Mesendoderm (in vitro differentiated cells): Measurements from ENCODE around the gene ITGB2.

ENCODE experiments used
- DNase-seq: peaks from one replicate; pipeline ENCODE4 v3.0.0; 2013
- H2AK5ac ChIP-seq: 2 replicates; pipeline ENCODE4 v1.6.1; 2013; ENCODE audit warnings: low read length, inconsistent platforms
- H2BK120ac ChIP-seq: 2 replicates; pipeline ENCODE4 v1.6.1; 2013; ENCODE audit warnings: low read depth, mild to moderate bottlenecking, low read length, moderate library complexity, mixed read lengths
- H2BK15ac ChIP-seq: replicated peaks from 2 replicates; pipeline ENCODE4 v1.6.1; 2013; ENCODE audit warnings: low read depth, mild to moderate bottlenecking, moderate library complexity
- H2BK5ac ChIP-seq: 2 replicates; pipeline ENCODE4 v1.6.1; 2013; ENCODE audit warnings: low read length, inconsistent platforms
- H3K18ac ChIP-seq: 2 replicates; pipeline ENCODE4 v1.6.1; 2013; ENCODE audit warnings: mild to moderate bottlenecking, low read length, mixed read lengths
- H3K23ac ChIP-seq: one replicate; pipeline ENCODE4 v1.6.1; 2013; ENCODE audit warnings: low read length
- H3K27ac ChIP-seq: 2 replicates; pipeline ENCODE4 v1.5.1; 2013; ENCODE audit warnings: low read depth, mild to moderate bottlenecking, inconsistent platforms, low read length, moderate library complexity
- H3K27me3 ChIP-seq: 2 replicates; pipeline ENCODE4 v1.6.1; 2013; ENCODE audit warnings: low read length, control low read depth, mild to moderate bottlenecking, inconsistent platforms; ENCODE audit not compliant: insufficient read depth, poor library complexity
- H3K36me3 ChIP-seq: 2 replicates; pipeline ENCODE4 v1.6.1; 2013; ENCODE audit warnings: low read length, inconsistent platforms; ENCODE audit not compliant: control insufficient read depth, insufficient read depth
- H3K4ac ChIP-seq: one replicate; pipeline ENCODE4 v1.6.1; 2013; ENCODE audit warnings: low read depth, mild to moderate bottlenecking, low read length, moderate library complexity
- H3K4me1 ChIP-seq: 2 replicates; pipeline ENCODE4 v1.6.1; 2013; ENCODE audit warnings: low read depth, low read length, inconsistent platforms; ENCODE audit not compliant: control insufficient read depth
- H3K4me2 ChIP-seq: 2 replicates; pipeline ENCODE4 v1.6.1; 2013; ENCODE audit warnings: low read length
- H3K4me3 ChIP-seq: 2 replicates; pipeline ENCODE4 v1.5.1; 2013; ENCODE audit warnings: mild to moderate bottlenecking, low read length
- H3K56ac ChIP-seq: one replicate; pipeline ENCODE4 v1.6.1; 2013; ENCODE audit warnings: low read length
- H3K79me1 ChIP-seq: 2 replicates; pipeline ENCODE4 v1.6.1; 2013; ENCODE audit warnings: low read length, inconsistent platforms
- H3K79me2 ChIP-seq: 2 replicates; pipeline ENCODE4 v1.6.1; 2013; ENCODE audit warnings: mild to moderate bottlenecking, low read length; ENCODE audit not compliant: control insufficient read depth, insufficient read depth
- H3K9ac ChIP-seq: 2 replicates; pipeline ENCODE4 v1.6.1; 2013; ENCODE audit warnings: low read length, inconsistent platforms
- H4K5ac ChIP-seq: one replicate; pipeline ENCODE4 v1.6.1; 2013; ENCODE audit warnings: low read length
- H4K8ac ChIP-seq: one replicate; pipeline ENCODE4 v1.6.1; 2013; ENCODE audit warnings: low read depth, mild to moderate bottlenecking, control low read depth, low read length, moderate library complexity
- WGBS: extraction: QIAGEN DNeasy Blood & Tissue Kit; methylation state at CpG from one replicate; pipeline ENCODE4 v1.1.7; 2013; ENCODE audit warnings: low lambda C conversion rate, missing lambda C conversion rate; ENCODE audit not compliant: insufficient coverage; ENCODE audit errors: extremely low coverage; 5-methylcytosine and 5-hydroxymethylcytosine counted together

Gene ITGB2

DNA sequence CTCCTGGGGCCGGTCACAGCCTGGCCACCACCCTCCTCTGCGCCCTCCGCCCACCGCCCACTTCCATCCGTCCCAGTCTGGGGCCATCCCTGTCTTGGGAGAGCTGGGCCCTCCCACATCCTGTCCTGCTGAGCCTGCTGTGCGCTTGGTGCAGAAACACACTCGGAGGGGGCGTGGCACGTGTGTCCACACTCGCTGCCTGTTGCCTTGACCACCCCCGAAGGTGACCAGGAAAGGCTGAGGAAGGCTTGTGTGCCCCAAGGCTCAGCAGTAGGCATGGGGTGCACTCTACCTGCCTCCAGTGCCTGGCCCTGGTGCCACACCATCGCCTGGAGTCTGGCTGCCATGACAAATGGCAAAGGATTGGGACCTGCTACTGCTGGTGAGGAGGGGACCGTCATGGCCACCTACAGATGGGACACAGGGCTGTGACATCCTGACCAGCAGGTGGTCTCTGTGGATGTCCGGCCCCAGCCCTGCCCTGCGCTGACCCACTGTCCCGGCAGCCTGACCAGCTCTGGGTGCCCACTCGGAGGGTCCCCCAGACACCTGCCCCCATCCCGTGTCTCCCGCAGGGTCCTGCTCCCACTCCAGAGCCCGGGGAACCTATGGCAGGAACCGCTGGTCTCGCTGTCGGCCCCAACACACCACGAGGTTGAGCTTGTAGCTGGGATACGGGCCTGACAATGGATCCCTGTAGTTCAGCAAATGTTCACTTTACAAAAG lies 24.0 kb downstream of the ITGB2 start:
- no peak overlapping the region for H3K23ac ChIP-seq

DNA sequence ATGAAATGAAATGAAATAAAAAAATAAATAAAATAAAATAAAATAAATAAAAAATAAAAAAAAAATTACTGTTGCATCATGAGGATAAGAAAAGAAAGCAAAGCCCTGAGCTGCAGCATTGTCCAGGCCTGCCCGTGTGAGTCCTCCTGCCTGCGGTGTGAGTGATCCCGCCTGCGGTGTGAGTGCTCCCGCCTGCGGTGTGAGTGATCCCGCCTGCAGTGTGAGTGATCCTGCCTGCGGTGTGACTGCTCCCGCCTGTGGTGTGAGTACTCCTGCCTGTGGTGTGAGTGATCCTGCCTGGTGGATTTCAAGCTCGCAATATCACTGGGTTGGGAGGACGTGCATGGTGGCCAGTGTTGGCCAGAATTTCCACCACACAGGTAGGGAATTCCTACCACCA lies 24.8 kb downstream of the ITGB2 start:
- Histone ChIP-seq H3K4me1 (no peaks in the 10 kb centered on the region), H3K27ac (no peak overlapping the region), H2BK5ac (no peak overlapping the region), H3K27me3 (no peaks in the 10 kb centered on the region), H3K36me3 (no peaks in the 10 kb centered on the region), H3K56ac (no peak overlapping the region), H3K79me1 (no peaks in the 10 kb centered on the region), H3K23ac (no peak overlapping the region), H3K4me3 (no peak overlapping the region), H3K4ac (no peak overlapping the region), H2BK120ac (no peak overlapping the region), H2BK15ac (no peak overlapping the region), H3K79me2 (no peaks in the 10 kb centered on the region), H3K9ac (no peak overlapping the region), H2AK5ac (no peak overlapping the region), H4K5ac (no peak overlapping the region), H4K8ac (no peak overlapping the region), H3K18ac (no peak overlapping the region), H3K4me2 (no peak overlapping the region)
- DNase-seq = no peak
- no CpG with 5 or more reads among the region's 11 CpGs for WGBS

More for the DNA sequence above, 24.0 kb downstream of the ITGB2 start:
- Histone ChIP-seq H2AK5ac (no peak overlapping the region), H3K4me3 (no peak overlapping the region), H3K79me1 (no peaks in the 10 kb centered on the region), H3K4me1 (no peaks in the 10 kb centered on the region), H3K4me2 (no peak overlapping the region), H3K27me3 (no peaks in the 10 kb centered on the region), H3K18ac (no peak overlapping the region), H3K79me2 (no peaks in the 10 kb centered on the region), H3K56ac (no peak overlapping the region), H2BK15ac (no peak overlapping the region), H2BK5ac (no peak overlapping the region), H2BK120ac (no peak overlapping the region), H3K27ac (no peak overlapping the region), H4K5ac (no peak overlapping the region), H3K36me3 (no peaks in the 10 kb centered on the region), H3K4ac (no peak overlapping the region), H3K9ac (no peak overlapping the region), H4K8ac (no peak overlapping the region)
- no peak for DNase-seq
- WGBS = no CpG with 5 or more reads among the region's 25 CpGs

DNA sequence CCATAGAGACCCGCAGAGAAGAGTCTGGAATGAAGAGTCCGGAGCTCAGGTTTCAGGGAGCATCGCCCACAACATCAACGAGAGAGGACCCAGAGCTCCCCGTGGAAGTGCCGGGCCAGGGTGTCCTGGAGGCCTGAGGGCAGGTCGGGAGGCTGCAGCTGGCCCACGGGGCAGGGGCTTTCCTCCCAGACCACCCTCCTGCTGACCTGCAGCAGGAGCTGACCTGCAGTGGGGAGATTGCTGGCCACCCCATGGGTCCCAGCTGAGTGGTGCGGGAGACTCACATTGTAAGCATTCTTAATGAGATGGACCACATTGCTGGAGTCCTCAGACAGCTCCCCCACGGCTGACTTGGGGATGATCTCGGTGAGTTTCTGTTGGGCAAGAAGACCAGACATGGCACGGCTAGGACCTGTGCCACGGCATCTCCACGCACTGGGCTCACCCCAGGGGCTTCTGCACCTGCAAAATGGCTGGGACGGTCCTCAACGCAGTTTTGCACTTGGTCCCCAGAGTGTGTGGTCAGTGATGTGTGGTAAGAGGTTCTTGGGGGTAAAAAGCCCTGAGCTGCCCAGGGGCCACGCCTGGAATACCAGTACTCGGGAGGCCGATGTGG lies 25.9 kb downstream of the ITGB2 start:
- no peak overlapping the region for H2BK120ac ChIP-seq
- no CpG with 5 or more reads among the region's 19 CpGs for WGBS

DNA sequence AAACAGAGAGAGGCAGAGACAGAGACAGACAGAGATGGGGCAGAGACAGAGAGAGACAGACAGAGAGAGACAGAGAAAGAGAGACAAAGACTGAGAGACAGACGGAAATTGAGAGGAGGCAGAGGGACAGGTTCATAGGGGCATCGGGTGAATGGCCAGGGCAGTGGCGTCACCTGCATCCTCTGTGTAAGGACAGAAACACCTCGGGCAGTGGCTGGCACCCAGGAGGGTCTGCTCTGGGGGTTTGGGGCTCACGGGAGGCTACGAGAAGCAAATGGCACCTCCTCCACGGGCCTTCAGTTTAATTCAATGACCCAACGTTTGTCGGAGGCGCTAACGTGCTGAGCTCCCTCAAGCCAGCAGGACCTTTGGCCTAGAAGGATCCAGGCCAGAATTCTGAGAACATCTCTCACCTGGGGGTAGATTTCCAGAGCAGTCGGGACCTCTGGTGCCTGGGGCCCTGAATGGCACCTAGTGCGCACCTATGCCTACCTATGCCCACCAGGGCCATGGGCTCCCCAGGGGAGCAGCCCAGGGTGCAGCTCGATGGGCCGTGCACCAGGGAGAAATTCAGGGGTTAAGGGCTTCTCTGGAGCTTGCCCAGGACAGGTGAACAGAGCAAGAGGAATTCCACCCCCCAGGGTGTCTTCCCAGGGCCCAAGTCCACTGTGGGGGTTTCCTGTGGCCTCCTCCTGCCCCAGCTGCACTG lies 26.6 kb downstream of the ITGB2 start:
- Histone ChIP-seq H3K27ac (no peak overlapping the region), H3K4me2 (no peak overlapping the region), H3K18ac (no peak overlapping the region), H3K9ac (no peak overlapping the region), H4K5ac (no peak overlapping the region), H3K4ac (no peak overlapping the region), H4K8ac (no peak overlapping the region), H2BK5ac (no peak overlapping the region), H3K79me2 (no peaks in the 10 kb centered on the region), H2AK5ac (no peak overlapping the region), H3K56ac (no peak overlapping the region), H3K4me1 (no peaks in the 10 kb centered on the region), H2BK15ac (no peak overlapping the region), H3K36me3 (no peaks in the 10 kb centered on the region), H3K27me3 (no peaks in the 10 kb centered on the region), H3K79me1 (no peaks in the 10 kb centered on the region), H3K23ac (no peak overlapping the region), H2BK120ac (no peak overlapping the region), H3K4me3 (no peak overlapping the region)
- DNase-seq = no peak
- no CpG with 5 or more reads among the region's 15 CpGs for WGBS

More for the DNA sequence above, 25.9 kb downstream of the ITGB2 start:
- Histone ChIP-seq H4K5ac (no peak overlapping the region), H3K9ac (no peak overlapping the region), H3K4me2 (no peak overlapping the region), H4K8ac (no peak overlapping the region), H2BK15ac (no peak overlapping the region), H3K23ac (no peak overlapping the region), H3K4me1 (no peaks in the 10 kb centered on the region), H2BK5ac (no peak overlapping the region), H2AK5ac (no peak overlapping the region), H3K36me3 (no peaks in the 10 kb centered on the region), H3K79me1 (no peaks in the 10 kb centered on the region), H3K56ac (no peak overlapping the region), H3K27me3 (no peaks in the 10 kb centered on the region), H3K18ac (no peak overlapping the region), H3K4me3 (no peak overlapping the region), H3K4ac (no peak overlapping the region), H3K27ac (no peak overlapping the region), H3K79me2 (no peaks in the 10 kb centered on the region)
- DNase-seq = no peak

DNA sequence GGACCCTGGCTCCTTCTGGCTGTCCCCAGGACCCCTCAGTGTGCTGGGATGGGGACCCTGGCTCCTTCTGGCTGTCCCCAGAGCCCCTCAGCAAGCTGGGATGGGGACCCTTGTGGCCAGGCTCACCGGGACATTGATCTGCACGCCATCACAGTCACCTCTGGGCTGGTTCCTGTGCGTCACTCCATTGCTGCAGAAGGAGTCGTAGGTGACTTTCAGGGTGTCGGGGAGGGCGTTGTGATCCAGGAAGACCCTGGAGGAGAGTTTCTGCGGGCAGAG lies 27.5 kb downstream of the ITGB2 start:
- Histone ChIP-seq H3K18ac (no peak overlapping the region), H3K4me1 (no peaks in the 10 kb centered on the region), H3K4me2 (no peak overlapping the region), H3K9ac (no peak overlapping the region), H3K4me3 (no peak overlapping the region), H2AK5ac (no peak overlapping the region), H2BK15ac (no peak overlapping the region), H3K56ac (no peak overlapping the region), H4K5ac (no peak overlapping the region), H3K27me3 (no peaks in the 10 kb centered on the region), H2BK5ac (no peak overlapping the region), H2BK120ac (no peak overlapping the region), H3K23ac (no peak overlapping the region), H3K36me3 (no peaks in the 10 kb centered on the region), H3K79me2 (no peaks in the 10 kb centered on the region), H3K79me1 (no peaks in the 10 kb centered on the region), H4K8ac (no peak overlapping the region), H3K27ac (no peak overlapping the region), H3K4ac (no peak overlapping the region)
- no CpG with 5 or more reads among the region's 7 CpGs for WGBS
- DNase-seq = no peak
